Aorta (tissue), 5 donors: ENCODE results near the gene LAMC3. TPM values are rescaled to one million over a fixed set of nuclear protein-coding genes. Genes with fewer than 3 reads are reported as not detected.
A peak's percentile ranks its signal among the peaks of the same experiment; 100 is the strongest.

Source experiments
- ATAC-seq: fragments of 200-7000 bp; cut with Tn5 transposase; one replicate; pipeline ENCODE4 v1.9.1; 2022; ENCODE audit warnings: moderate library complexity; ENCODE audit not compliant: low FRiP score
- DNase-seq, 2 donors: peaks; one replicate each; pipeline ENCODE4 v3.0.0-alpha.2; 2020
- H3K27ac ChIP-seq, 2 donors: one replicate each; pipeline ENCODE4 v1.5.1; 2013; ENCODE audit warnings: low read length in 2 of 2, mild to moderate bottlenecking in 2 of 2, moderate library complexity in 2 of 2, control low read depth in 1 of 2, inconsistent platforms in 1 of 2, low read depth in 1 of 2
- H3K27me3 ChIP-seq, 2 donors: one replicate each; pipeline ENCODE4 v1.6.1; 2013; ENCODE audit warnings: control low read depth in 1 of 2, low read length in 1 of 2, mild to moderate bottlenecking in 1 of 2, moderate library complexity in 1 of 2; ENCODE audit not compliant: insufficient read depth in 2 of 2, control insufficient read depth in 1 of 2
- H3K36me3 ChIP-seq, 2 donors: one replicate each; pipeline ENCODE4 v1.6.1; 2013; ENCODE audit warnings: control low read depth in 1 of 2, low read length in 1 of 2, mild to moderate bottlenecking in 1 of 2; ENCODE audit not compliant: insufficient read depth in 2 of 2, control insufficient read depth in 1 of 2
- H3K4me1 ChIP-seq, 2 donors: one replicate each; pipeline ENCODE4 v1.6.1; 2013; ENCODE audit warnings: low read length in 2 of 2, control low read depth in 1 of 2, mild to moderate bottlenecking in 1 of 2, moderate library complexity in 1 of 2; ENCODE audit not compliant: insufficient read depth in 2 of 2, control insufficient read depth in 1 of 2
- H3K4me3 ChIP-seq, 2 donors: one replicate each; pipeline ENCODE4 v1.5.1; 2013; ENCODE audit warnings: low read length in 2 of 2, control low read depth in 1 of 2, mild to moderate bottlenecking in 1 of 2
- H3K9me3 ChIP-seq: one replicate; pipeline ENCODE4 v1.6.1; 2013; ENCODE audit warnings: mild to moderate bottlenecking, low read length; ENCODE audit not compliant: control insufficient read depth
- WGBS, 2 donors: extraction: QIAGEN DNeasy Blood & Tissue Kit; methylation state at CpG; one replicate each; pipeline ENCODE4 v1.1.7; 2013; 5-methylcytosine and 5-hydroxymethylcytosine counted together
- intact Hi-C, 2 donors: fragments of 100-400 bp; cut with DNase I; formaldehyde crosslinking; loops; one replicate each; pipeline versions ENCODE4 v1.14.2 to v1.15.0; 2022
- polyA plus RNA-seq, 2 donors: library from polyadenylated mRNA; stranded (reverse); fragments of 200-250 nt; gene quantifications; one replicate each; pipeline ENCODE4 v1.2.3, GENCODE V29; 2013
- total RNA-seq, 2 donors: library from RNA; stranded (reverse); fragmentation: NEBNext Ultra II Directional; extraction: Animal tissue kit (Norgen Biotek cat#: 25700); gene quantifications; one replicate each; pipeline ENCODE4 v1.2.1, GENCODE V29; 2021
- donor health status: healthy with polysubstance abuse.
- donor health status: Bipolar disorder and iron deficiency.
- donor health status: DM: no; HTN: no; CAD: no.
- donor health status: DM: no; HTN: no; CAD: no.
- donor health status: DM: yes; HTN: yes; CAD: no.

The LAMC3 gene
- total and polyA plus RNA-seq, 4 donors: 0.32 to 1.3 (median 0.74) TPM

- H3K9me3 ChIP-seq: no peaks in the 10 kb centered on the region
- H3K36me3 ChIP-seq: no peaks in the 10 kb centered on the region
- no peak overlapping the region for H3K4me3 ChIP-seq
- no peaks in the 10 kb centered on the region for H3K4me1 ChIP-seq
- 91 to 95% methylated on average over 18 of the region's 18 CpGs for WGBS, 2 donors
- ATAC-seq (no peak), DNase-seq (no peak)
- H3K27me3 ChIP-seq: no peaks in the 10 kb centered on the region
- intact Hi-C loops: no loop called here
- no peak overlapping the region for H3K27ac ChIP-seq
Measured at GRCh38 chr9:131039129-131039954, 30.4 kb downstream of the LAMC3 start.

GRCh38 chr9:131042666-131043065 is 33.7 kb downstream of the LAMC3 start:
- H3K36me3 ChIP-seq: no peaks in the 10 kb centered on the region
- no peak for DNase-seq
- intact Hi-C loops: loop anchor here in 1 of 2 donors (10.0 kb wide), 1 partner anchor 338 kb away; no protein-coding TSS in a partner anchor
- H3K4me1 ChIP-seq: no peaks in the 10 kb centered on the region
- no peak overlapping the region for H3K4me3 ChIP-seq
- H3K27ac ChIP-seq: no peak overlapping the region
- ATAC-seq: no peak
- H3K9me3 ChIP-seq: no peaks in the 10 kb centered on the region
- no peaks in the 10 kb centered on the region for H3K27me3 ChIP-seq

DNA sequence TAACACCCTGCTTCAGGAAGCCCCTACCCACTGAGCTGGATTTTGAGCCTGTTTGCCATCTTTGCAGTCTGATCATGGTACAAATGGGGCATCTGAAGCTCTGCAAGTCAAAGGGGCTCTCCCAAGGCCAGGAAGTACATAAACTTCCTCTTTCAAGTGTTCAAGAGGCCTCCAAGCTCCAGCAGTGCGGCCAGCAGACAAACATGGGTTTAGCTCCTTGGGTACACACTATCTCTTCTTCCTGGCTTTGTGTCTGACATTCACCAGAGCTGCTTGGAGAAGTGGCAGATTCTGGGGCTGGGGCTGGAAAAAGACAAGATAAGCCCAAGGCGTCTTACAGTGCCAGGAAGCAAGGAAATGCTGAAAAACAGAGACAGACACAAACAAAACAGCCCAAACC is 34.1 kb downstream of the LAMC3 start:
- H3K4me3 ChIP-seq: no peak overlapping the region
- ATAC-seq: no peak
- no peaks in the 10 kb centered on the region for H3K9me3 ChIP-seq
- no peaks in the 10 kb centered on the region for H3K27me3 ChIP-seq
- 86 to 93% methylated on average over 2 of the region's 2 CpGs for WGBS, 2 donors
- no peak overlapping the region for H3K27ac ChIP-seq
- H3K4me1 ChIP-seq: no peaks in the 10 kb centered on the region
- H3K36me3 ChIP-seq: no peaks in the 10 kb centered on the region
- intact Hi-C loops: loop anchor here in 1 of 2 donors (10.0 kb wide), 1 partner anchor 338 kb away; no protein-coding TSS in a partner anchor
- DNase-seq: no peak

- intact Hi-C loops: loop anchor here in 1 of 2 donors (10.0 kb wide), 1 partner anchor 339 kb away; no protein-coding TSS in a partner anchor
- no peak for DNase-seq
- no peaks in the 10 kb centered on the region for H3K9me3 ChIP-seq
- 73 to 79% methylated on average over 6 of the region's 6 CpGs for WGBS, 2 donors
- no peak overlapping the region for H3K4me3 ChIP-seq
- no peak for ATAC-seq
- no peak overlapping the region for H3K27ac ChIP-seq
- H3K36me3 ChIP-seq: no peaks in the 10 kb centered on the region
- H3K27me3 ChIP-seq: no peaks in the 10 kb centered on the region
- H3K4me1 ChIP-seq: no peaks in the 10 kb centered on the region
Measured at GRCh38 chr9:131043646-131044045, 34.7 kb downstream of the LAMC3 start.

GRCh38 chr9:131045300-131046092 is 36.5 kb downstream of the LAMC3 start:
- Histone ChIP-seq H3K36me3 (no peaks in the 10 kb centered on the region), H3K9me3 (no peaks in the 10 kb centered on the region), H3K27ac (no peak overlapping the region), H3K4me1 (no peaks in the 10 kb centered on the region), H3K4me3 (no peak overlapping the region), H3K27me3 (no peaks in the 10 kb centered on the region)
- 78 to 79% methylated on average over 16 of the region's 16 CpGs for WGBS, 2 donors
- ATAC-seq: no peak
- intact Hi-C loops: loop anchor here (1.0 to 10.0 kb wide), 5 partner anchors 33 to 341 kb away; partner anchors contain the start of gene LAMC3 (in 1 of the 2)
- DNase-seq: no peak

DNA sequence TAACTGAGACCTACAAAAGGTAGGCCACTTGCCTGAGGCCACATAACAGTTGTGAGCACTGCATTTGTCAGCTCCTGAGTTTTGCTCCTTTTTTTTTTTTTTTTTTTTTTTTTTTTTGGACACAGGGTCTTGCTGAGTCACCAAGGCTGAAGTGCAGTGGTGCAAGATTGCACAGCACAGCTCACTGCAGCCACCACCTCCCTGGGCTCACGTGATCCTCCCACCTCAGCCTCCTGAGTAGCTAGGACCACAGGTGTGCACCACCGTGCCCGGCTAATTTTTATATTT is 37.1 kb downstream of the LAMC3 start:
- WGBS, 2 donors: 89 to 98% methylated on average over 3 of the region's 3 CpGs
- no peaks in the 10 kb centered on the region for H3K36me3 ChIP-seq
- no peaks in the 10 kb centered on the region for H3K9me3 ChIP-seq
- DNase-seq (no peak), ATAC-seq (no peak)
- H3K27me3 ChIP-seq: no peaks in the 10 kb centered on the region
- no peak overlapping the region for H3K27ac ChIP-seq
- intact Hi-C loops: loop anchor here (1.0 to 10.0 kb wide), 5 partner anchors 34 to 341 kb away; partner anchors contain the start of gene LAMC3 (in 1 of the 2)
- H3K4me3 ChIP-seq: no peak overlapping the region
- H3K4me1 ChIP-seq: no peaks in the 10 kb centered on the region

GRCh38 chr9:131046581-131047202 is 37.7 kb downstream of the LAMC3 start:
- 13 to 15% methylated on average over 34 to 35 of the region's 35 CpGs for WGBS, 2 donors
- Histone ChIP-seq H3K9me3 (no peaks in the 10 kb centered on the region), H3K4me3 (no peak overlapping the region), H3K27me3 (no peaks in the 10 kb centered on the region), H3K27ac (no peak overlapping the region), H3K36me3 (no peaks in the 10 kb centered on the region), H3K4me1 (no peaks in the 10 kb centered on the region)
- intact Hi-C loops: loop anchor here (1.0 to 10.0 kb wide), 5 partner anchors 34 to 342 kb away; partner anchors contain the start of gene LAMC3 (in 1 of the 2)
- peak; percentile 89 for ATAC-seq
- DNase-seq: peak; percentile 67 to 91

- no peak overlapping the region for H3K27ac ChIP-seq
- ATAC-seq (no peak), DNase-seq (no peak)
- no peaks in the 10 kb centered on the region for H3K27me3 ChIP-seq
- no peaks in the 10 kb centered on the region for H3K9me3 ChIP-seq
- WGBS, 2 donors: 47 to 74% methylated on average over 6 of the region's 6 CpGs
- no peak overlapping the region for H3K4me3 ChIP-seq
- intact Hi-C loops: loop anchor here (5.0 to 10.0 kb wide), 4 partner anchors 36 to 344 kb away; no protein-coding TSS in a partner anchor
- H3K4me1 ChIP-seq: no peaks in the 10 kb centered on the region
- no peaks in the 10 kb centered on the region for H3K36me3 ChIP-seq
Measured at GRCh38 chr9:131048332-131048731, 39.4 kb downstream of the LAMC3 start.
